Omental fat pad (tissue), 4 donors: Measurements from ENCODE around the gene BANP. TPM values are rescaled to one million over a fixed set of nuclear protein-coding genes. Genes with fewer than 3 reads are reported as not detected.
"Not testable (repeated sequence)": the region's sequence is repeated elsewhere in the genome, so short reads cannot be mapped to it uniquely, and the experiment has no call there.

ENCODE experiments used
- ATAC-seq: fragments of 150-250 bp; one replicate; pipeline ENCODE4 v1.9.1; 2016; ENCODE audit warnings: mild to moderate bottlenecking, moderate library complexity; ENCODE audit not compliant: low FRiP score
- DNase-seq: peaks from one replicate; pipeline ENCODE4 v3.0.0-alpha.2; 2019; ENCODE audit warnings: low spot score
- CTCF ChIP-seq, 3 donors: fragments of 450-650 bp; IDR thresholded peaks; one replicate each; pipeline ENCODE4 v1.5.1; 2016 to 2017; ENCODE audit warnings: antibody characterized with exemption in 3 of 3, mild to moderate bottlenecking in 3 of 3, moderate library complexity in 2 of 3
- total RNA-seq, 4 donors: library from RNA; depleted of rRNA; stranded (reverse); fragments of >200 nt; gene quantifications; one replicate each; pipeline ENCODE4 v1.1.0, GENCODE V29; 2016

BANP gene
- total RNA-seq, 4 donors from 2014 or later: 20.5 to 35.8 (median 24.6) TPM

- ATAC-seq: no peak
- no peak for DNase-seq
- TF ChIP-seq CTCF (IDR thresholded peaks at IDR 0.05): no peak
These were observed 76.0 kb downstream of the BANP start for GRCh38 chr16:88026964-88027938.

- DNase-seq, ATAC-seq: not testable (repeated sequence)
These were observed 77.1 kb downstream of the BANP start for GRCh38 chr16:88028177-88028930.

GRCh38 chr16:88030498-88030897 is 79.3 kb downstream of the BANP start:
- TF ChIP-seq CTCF (IDR thresholded peaks at IDR 0.05): no peak
- DNase-seq (no peak), ATAC-seq (no peak)

GRCh38 chr16:88030961-88031360 is 79.7 kb downstream of the BANP start:
- not testable (repeated sequence) for ATAC-seq, DNase-seq

GRCh38 chr16:88033003-88033740 is 81.9 kb downstream of the BANP start:
- not testable (repeated sequence) for DNase-seq, ATAC-seq

GRCh38 chr16:88034770-88035169 is 83.5 kb downstream of the BANP start:
- ATAC-seq (no peak), DNase-seq (no peak)
- no peak for TF ChIP-seq CTCF (IDR thresholded peaks at IDR 0.05)

- no peak for DNase-seq
- TF ChIP-seq CTCF (IDR thresholded peaks at IDR 0.05): no peak
- no peak for ATAC-seq
These were observed 84.1 kb downstream of the BANP start for GRCh38 chr16:88035292-88035691.

- DNase-seq, ATAC-seq: not testable (repeated sequence)
These were observed 84.8 kb downstream of the BANP start for GRCh38 chr16:88035884-88036639.

GRCh38 chr16:88036640-88036996 is 85.4 kb downstream of the BANP start:
- not testable (repeated sequence) for ATAC-seq, DNase-seq

GRCh38 chr16:88037359-88037758 is 86.1 kb downstream of the BANP start:
- DNase-seq, ATAC-seq: not testable (repeated sequence)

GRCh38 chr16:88037876-88038525 is 86.8 kb downstream of the BANP start:
- not testable (repeated sequence) for ATAC-seq, DNase-seq

GRCh38 chr16:88038526-88038908 is 87.3 kb downstream of the BANP start:
- not testable (repeated sequence) for DNase-seq, ATAC-seq
